H7 (cell line): ENCODE data around the gene MTA3. TPM values are rescaled to one million over a fixed set of nuclear protein-coding genes. Genes with fewer than 3 reads are reported as not detected.
A peak's percentile ranks its signal among the peaks of the same experiment; 100 is the strongest.
"Not testable (repeated sequence)": the region's sequence is repeated elsewhere in the genome, so short reads cannot be mapped to it uniquely, and the experiment has no call there.

Experiments used
- DNase-seq: peaks from one replicate; pipeline ENCODE4 v3.0.0; 2012
- H3K27me3 ChIP-seq: 2 replicates; pipeline ENCODE4 v1.6.0; 2011; ENCODE audit warnings: mild to moderate bottlenecking, low read length; ENCODE audit not compliant: control insufficient read depth, insufficient read depth
- H3K36me3 ChIP-seq: replicated peaks from 2 replicates; pipeline ENCODE4 v1.5.1; 2011; ENCODE audit warnings: low read length; ENCODE audit not compliant: control insufficient read depth, insufficient read depth
- H3K4me3 ChIP-seq: 2 replicates; pipeline ENCODE4 v1.5.1; 2011; ENCODE audit warnings: low read depth, mild to moderate bottlenecking, control low read depth, low read length, moderate library complexity; ENCODE audit not compliant: insufficient read depth
- total RNA-seq: library from RNA; depleted of rRNA; stranded (reverse); fragments of >200 nt; shearing (Covaris generic); gene quantifications from 2 replicates; pipeline ENCODE4 v1.2.3, GENCODE V29; 2014

Gene MTA3
- total RNA-seq, 1 experiment from 2014 or later = 51.8 TPM

DNA sequence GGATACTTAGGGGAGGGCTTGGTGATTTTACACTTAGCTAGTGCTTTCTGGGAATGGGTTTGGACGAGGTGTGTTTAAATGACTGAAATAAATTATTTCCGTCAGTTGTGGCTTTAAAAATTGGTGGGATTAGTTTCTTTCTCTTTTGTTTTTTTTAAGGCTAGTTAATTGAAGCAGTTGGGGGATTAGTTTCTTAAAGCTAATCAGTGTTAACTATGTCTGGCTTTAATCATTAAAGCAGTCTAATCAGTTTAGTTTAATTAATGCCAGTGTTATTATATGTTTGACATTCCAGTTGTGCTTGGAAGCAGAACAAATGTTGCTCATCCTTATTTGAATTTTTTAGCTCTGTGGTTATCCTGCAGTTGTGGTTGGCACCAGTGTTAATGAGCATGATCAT lies 10.2 kb downstream of the MTA3 start:
- DNase-seq = no peak
- Histone ChIP-seq H3K4me3 (no peak overlapping the region), H3K36me3 (peaks cover 33% of the 10 kb centered on the region), H3K27me3 (no peaks in the 10 kb centered on the region)

DNA sequence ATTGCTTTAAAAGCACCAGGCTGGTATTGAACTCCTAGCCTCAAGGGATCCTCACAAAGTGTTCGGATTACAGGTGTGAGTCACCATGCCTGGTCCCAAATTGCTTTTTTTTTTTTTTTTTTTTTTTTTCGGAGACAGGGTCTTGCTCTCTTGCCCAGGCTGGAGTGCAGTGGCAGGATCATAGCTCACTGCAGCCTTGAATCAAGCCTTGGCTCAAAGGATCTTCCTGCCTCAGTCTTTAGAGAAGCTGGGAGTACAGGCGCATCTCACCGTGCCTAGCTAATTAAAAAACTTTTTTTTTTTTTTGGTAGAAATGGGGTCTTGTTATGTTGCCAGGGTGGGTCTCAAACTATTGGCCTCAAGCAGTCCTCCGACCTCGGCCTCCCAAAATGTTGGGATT lies 12.8 kb downstream of the MTA3 start:
- DNase-seq = no peak
- Histone ChIP-seq H3K4me3 (no peak overlapping the region), H3K36me3 (peaks cover 30% of the 10 kb centered on the region), H3K27me3 (no peaks in the 10 kb centered on the region)

DNA sequence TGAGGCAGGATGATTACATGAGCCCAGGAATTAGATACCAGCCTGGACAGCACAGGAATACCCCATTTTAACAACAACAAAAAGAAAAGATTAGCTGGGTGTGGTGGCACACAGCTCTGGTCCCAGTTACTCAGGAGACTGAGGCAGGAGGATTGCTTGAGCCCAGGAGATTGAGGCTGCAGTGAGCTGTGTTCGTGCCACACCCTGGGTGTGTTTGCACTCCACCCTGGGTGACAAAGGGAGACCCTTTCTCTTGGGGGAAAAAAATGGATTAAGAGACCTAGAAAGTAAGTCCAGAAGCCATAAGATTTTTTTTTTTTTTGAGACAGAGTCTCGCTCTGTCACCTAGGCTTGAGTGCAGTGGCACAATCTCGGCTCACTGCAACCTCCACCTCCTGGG lies 16.2 kb downstream of the MTA3 start:
- DNase-seq, H3K27me3 ChIP-seq, H3K4me3 ChIP-seq: not testable (repeated sequence)
- peaks cover 18% of the 10 kb centered on the region for H3K36me3 ChIP-seq

DNA sequence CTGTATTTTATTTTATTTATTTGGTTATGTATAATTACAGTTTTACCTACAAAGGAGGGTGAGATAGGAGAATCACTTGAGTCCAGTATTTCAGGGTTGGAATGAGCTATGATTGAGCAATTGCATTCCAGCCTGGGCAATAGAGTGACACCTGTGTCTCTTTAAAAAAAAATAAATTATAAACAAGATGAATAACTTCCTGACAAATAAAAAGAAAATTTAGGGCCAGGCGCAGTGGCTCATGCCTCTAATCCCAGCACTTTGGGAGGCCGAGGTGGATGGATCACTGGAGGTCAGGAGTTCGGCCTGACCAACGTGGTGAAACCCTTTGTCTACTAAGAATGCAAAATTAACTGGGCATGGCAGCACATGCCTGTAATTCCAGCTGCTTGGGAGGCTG lies 17.3 kb downstream of the MTA3 start:
- peaks cover 12% of the 10 kb centered on the region for H3K36me3 ChIP-seq
- no peaks in the 10 kb centered on the region for H3K27me3 ChIP-seq
- no peak for DNase-seq
- no peak overlapping the region for H3K4me3 ChIP-seq

DNA sequence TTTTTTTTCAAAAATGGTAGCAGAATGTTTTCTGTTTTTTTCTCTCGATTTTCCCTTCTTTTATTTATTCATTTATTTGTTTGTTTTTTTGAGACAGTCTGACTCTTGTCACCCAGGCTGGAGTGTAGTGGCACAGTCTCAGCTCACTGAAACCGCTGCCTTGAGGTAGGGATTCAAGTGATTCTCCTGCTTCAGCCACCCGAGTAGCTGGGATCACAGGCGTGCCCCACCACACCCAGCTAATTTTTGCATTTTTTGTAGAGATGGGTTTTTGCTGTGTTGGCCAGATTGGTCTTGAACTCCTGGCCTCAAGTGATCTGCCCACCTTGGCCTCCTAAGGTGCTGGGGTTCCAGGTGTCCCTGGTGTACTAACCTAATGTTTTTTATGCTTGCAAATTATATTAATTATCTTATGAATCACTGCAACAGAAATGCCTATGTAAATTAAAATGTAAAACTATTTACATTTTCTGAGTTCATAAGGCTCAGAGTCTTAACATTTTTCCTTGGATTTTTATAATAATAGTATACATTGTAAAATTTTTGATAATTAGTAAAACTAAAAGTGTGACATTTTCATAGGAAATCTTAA lies 19.2 kb downstream of the MTA3 start:
- H3K36me3 ChIP-seq = peaks cover 10% of the 10 kb centered on the region
- no peak overlapping the region for H3K4me3 ChIP-seq
- no peaks in the 10 kb centered on the region for H3K27me3 ChIP-seq
- no peak for DNase-seq

DNA sequence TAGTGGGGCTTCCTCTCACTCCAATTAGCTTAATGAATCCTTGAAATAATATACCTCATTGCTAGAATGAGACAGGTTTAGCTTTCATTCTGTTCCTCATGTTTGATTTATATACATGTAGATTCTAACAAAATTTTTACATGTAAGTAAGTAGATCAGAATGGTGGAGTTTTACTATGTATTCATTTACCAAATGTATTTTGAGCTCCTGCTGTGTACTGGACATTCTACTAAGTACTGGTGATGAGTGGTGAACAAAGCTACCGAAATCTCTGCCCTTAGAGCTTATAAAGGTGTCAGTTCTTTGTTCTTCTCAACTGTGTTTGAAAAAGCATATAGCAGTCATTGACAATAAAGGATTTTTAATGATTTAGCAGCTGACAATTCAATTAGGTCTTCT lies 19.7 kb downstream of the MTA3 start:
- DNase-seq = no peak
- H3K36me3 ChIP-seq = peaks cover 8% of the 10 kb centered on the region

DNA sequence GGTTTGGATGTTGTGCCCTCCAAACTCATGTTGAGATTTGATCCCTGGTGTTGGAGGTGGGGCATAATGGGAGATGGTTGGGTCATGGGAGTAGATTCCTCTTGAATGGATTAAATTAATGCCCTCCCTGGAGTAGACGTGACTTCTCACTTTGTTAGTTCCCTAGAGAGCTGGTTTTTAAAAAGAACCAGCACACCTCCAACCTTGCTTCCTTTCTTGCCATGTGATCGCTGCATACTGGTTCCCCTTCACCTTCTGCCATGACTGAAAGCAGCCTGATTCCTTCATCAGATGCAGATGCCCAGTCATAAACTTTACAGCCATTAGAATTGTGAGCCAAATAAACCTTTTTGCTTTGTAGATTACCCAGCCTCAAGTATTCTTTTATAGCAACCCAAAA lies 21.7 kb downstream of the MTA3 start:
- H3K27me3 ChIP-seq = no peaks in the 10 kb centered on the region
- no peak for DNase-seq
- H3K4me3 ChIP-seq = no peak overlapping the region
- H3K36me3 ChIP-seq = peaks cover 3% of the 10 kb centered on the region

More for the DNA sequence above, 19.7 kb downstream of the MTA3 start:
- H3K27me3 ChIP-seq = no peaks in the 10 kb centered on the region
- no peak overlapping the region for H3K4me3 ChIP-seq

DNA sequence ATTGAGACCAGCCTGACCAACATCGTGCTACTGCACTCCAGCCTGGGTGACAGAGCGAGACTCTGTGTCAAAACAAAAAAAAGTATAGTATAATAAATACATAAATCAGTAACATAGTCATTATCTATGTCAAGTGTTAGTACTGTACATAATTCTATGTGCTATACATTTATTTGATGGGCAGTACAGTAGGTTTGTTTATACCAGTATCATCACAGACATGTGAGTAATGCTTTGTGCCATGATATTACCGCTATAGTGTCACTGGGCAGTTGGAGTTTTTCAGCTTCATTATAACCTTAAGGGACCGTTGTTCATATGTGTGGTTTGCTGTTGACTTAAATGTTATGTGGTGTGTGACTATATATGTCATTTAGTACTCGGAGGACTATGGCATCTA lies 24.9 kb downstream of the MTA3 start:
- no peak for DNase-seq
- no peak overlapping the region for H3K4me3 ChIP-seq
- H3K36me3 ChIP-seq = peaks cover 1% of the 10 kb centered on the region
- no peaks in the 10 kb centered on the region for H3K27me3 ChIP-seq

DNA sequence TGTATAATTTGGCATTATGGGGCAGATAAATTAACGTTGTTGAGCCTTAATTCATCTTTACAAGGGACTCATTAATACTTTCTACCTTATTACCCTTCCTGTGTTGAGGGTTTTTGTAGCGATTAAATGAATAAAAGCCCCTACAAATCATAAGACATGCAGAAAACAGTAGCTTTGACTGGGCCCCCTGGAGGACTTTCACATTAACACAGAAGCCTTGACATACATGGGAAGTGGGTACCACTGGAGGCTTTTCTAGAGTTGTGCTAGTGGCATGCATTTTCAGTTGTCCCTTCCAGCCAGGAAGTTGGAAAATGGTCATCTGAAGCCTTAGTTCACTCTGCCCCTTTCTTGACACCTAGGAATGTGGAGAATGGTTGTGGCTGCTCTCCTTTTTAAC lies 30.2 kb downstream of the MTA3 start:
- Histone ChIP-seq H3K36me3 (peaks cover 1% of the 10 kb centered on the region), H3K27me3 (no peaks in the 10 kb centered on the region), H3K4me3 (no peak overlapping the region)
- peak; percentile 33 for DNase-seq

DNA sequence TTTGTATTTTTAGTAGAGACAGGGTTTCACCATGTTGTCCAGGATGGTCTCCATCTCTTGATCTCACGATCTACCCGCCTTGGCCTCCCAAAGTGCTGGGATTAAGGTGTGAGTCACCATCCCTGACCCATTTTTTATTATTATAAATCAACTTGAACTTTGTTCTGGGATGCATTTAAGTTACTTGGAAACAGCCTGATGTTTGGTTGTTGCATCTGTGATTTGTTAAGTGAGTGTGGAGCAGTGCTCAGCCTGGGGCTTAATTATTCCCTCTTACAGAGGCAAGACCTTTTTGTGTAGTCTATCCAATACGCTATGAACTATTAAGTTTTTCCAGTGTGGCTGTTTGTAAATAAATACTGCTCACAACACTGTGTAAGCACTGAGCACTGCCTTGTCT lies 32.6 kb downstream of the MTA3 start:
- Histone ChIP-seq H3K27me3 (no peaks in the 10 kb centered on the region), H3K4me3 (no peak overlapping the region), H3K36me3 (peaks cover 1% of the 10 kb centered on the region)
- no peak for DNase-seq

DNA sequence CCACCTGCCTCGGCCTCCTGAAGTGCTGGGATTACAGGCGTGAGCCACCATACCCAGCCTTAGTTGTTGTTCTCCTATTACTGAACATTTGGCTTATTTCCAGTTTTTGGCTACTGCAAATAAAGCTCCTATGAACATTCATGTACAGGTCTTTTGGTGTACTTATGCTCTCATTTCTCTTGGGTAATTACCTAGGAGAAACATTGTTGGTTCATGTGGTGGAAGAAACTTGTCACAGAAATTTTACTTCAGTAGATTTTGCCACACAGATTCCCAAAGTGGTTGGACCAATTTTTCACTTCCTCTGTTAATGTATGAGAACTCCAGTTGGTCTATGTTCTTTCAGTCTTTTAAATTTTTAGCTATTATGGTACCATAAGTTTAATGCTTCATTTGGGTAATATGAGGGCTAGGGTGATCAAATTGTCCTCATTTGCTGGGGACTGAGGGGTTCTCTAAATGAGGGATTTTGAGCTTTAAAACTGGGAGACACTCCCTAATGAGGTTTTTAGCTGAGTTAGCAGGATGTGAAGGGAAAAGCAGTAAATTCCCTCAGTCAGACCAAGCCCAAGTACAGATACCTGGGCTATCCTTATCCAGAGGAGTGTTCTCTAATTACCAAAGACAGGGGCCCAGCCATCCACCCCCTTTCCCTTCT lies 33.9 kb downstream of the MTA3 start:
- Histone ChIP-seq H3K36me3 (peaks cover 1% of the 10 kb centered on the region), H3K27me3 (no peaks in the 10 kb centered on the region), H3K4me3 (no peak overlapping the region)
- DNase-seq = peak; percentile 32

DNA sequence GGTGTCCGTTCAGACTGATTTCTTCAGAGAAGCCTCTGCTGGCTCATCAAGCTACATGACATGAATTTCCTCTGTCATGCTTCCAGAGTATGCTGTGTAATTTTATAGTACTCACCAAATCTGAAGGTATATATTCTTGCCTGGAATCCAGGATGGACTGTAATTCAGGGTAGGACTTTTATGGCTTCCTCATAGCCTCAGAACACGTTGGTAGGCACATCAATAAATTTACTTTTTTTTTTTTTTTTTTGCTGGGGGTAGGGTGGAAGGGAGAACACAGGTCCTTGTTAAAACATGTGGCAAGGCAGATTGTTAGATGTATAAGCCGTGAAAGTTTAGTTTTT lies 34.4 kb downstream of the MTA3 start:
- peaks cover 1% of the 10 kb centered on the region for H3K36me3 ChIP-seq
- no peak overlapping the region for H3K4me3 ChIP-seq
- no peaks in the 10 kb centered on the region for H3K27me3 ChIP-seq
- DNase-seq = no peak

DNA sequence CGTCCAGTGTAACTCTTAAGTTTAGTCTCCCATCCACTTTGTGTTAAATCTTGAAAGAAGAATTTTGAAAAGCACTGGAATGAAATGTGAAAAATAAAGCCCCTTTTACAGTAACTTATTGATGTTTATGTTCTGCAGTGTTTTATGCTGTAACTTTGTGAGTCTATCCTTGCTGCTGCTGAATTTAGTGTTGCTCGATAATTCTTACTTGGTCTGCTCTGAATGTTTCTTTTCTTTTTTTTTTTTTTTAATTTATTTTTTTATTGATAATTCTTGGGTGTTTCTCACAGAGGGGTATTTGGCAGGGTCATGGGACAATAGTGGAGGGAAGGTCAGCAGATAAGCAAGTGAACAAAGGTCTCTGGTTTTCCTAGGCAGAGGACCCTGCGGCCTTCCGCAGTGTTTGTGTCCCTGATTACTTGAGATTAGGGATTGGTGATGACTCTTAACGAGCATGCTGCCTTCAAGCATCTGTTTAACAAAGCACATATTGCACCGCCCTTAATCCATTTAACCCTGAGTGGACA lies 36.0 kb downstream of the MTA3 start:
- not testable (repeated sequence) for DNase-seq, H3K27me3 ChIP-seq, H3K36me3 ChIP-seq

DNA sequence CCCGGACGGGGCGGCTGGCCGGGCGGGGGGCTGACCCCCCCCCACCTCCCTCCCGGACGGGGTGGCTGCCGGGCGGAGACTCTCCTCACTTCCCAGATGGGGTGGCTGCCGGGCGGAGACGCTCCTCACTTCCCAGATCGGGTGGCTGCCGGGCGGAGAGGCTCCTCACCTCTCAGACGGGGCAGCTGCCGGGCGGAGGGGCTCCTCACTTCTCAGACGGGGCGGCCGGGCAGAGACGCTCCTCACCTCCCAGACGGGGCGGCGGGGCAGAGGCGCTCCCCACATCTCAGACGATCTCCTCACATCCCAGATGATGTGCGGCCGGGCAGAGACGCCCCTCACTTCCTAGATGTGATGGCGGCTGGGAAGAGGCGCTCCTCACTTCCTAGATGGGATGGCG lies 37.7 kb downstream of the MTA3 start:
- H3K36me3 ChIP-seq, H3K27me3 ChIP-seq, H3K4me3 ChIP-seq, DNase-seq: not testable (repeated sequence)

More for the DNA sequence above, 36.0 kb downstream of the MTA3 start:
- H3K4me3 ChIP-seq = not testable (repeated sequence)

DNA sequence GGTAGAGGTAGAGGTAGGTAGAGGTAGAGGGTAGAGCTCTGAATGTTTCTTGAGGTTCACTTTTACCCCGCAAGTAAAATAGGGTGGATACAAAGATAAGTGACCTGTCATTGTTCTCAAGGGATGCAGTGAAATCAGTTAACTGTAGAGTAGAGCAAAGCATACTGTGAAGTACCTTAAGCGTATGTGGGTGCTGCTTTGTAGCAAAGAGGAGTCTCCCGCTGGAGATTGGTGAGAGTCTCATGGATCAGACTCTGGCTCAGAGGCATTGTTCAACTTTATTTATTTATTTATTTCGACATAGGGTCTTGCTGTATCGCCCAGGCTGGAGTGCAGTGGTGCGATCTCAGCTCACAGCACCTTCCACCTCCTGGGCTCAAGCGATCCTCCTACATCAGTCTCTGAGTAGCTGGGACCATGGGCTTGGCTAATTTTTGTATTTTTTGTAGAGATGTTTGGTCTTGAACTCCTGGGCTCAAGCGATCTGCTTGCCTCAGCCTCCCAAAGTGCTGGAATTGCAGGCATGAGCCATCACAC lies 38.7 kb downstream of the MTA3 start:
- H3K4me3 ChIP-seq = no peak overlapping the region

More for the DNA sequence above, 38.7 kb downstream of the MTA3 start:
- Histone ChIP-seq H3K27me3 (no peaks in the 10 kb centered on the region), H3K36me3 (peaks cover 5% of the 10 kb centered on the region)
- no peak for DNase-seq
